DMS 273 treated with DMSO at 0.1 percent for 48 hours (cell line): ENCODE data around the gene SIT1.

ENCODE experiments used
- DNase-seq: peaks from one replicate; lab custom pipeline; 2025; lab: John Stamatoyannopoulos, UW

SIT1 gene, protein sequence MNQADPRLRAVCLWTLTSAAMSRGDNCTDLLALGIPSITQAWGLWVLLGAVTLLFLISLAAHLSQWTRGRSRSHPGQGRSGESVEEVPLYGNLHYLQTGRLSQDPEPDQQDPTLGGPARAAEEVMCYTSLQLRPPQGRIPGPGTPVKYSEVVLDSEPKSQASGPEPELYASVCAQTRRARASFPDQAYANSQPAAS

DNA sequence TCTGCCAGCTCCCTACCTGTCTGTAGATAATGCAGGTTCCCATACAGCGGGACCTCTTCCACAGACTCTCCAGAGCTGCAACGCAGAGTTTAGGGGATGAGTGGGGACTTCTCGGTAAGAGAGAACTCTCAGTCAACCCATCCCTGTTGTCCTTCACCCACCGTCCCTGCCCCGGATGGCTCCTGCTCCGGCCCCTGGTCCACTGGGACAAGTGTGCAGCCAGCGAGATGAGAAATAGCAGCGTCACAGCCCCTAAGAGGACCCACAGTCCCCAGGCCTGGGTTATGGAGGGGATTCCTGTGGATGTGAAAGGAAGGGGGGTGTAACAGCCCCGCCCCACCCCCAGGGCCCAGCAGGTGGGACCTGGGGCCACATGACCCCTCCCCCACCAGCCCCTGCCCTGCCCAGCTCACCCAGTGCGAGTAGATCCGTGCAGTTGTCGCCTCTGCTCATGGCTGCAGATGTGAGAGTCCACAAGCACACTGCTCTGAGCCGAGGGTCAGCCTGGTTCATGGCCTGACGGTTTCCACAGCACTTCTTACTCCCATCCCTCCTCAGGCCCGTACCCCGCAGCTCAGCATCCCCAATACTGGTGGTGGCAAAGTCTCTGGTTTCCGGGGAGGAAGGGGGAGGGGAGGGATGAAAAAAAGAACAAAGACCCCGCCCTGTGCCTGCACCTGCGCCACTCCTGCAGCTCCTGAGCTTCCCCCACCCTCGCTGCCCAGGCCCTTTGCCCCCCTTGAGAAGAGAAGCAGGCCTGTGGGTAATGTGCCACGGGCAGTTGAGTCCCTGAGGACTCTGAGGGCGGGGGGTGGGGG lies at the start of gene SIT1:
TSS of gene SIT1 (minus strand) at position 591 of the 818 bp plus-strand sequence. CDS start at position 513, 78 bp downstream.
- DNase-seq = no peak

DNA sequence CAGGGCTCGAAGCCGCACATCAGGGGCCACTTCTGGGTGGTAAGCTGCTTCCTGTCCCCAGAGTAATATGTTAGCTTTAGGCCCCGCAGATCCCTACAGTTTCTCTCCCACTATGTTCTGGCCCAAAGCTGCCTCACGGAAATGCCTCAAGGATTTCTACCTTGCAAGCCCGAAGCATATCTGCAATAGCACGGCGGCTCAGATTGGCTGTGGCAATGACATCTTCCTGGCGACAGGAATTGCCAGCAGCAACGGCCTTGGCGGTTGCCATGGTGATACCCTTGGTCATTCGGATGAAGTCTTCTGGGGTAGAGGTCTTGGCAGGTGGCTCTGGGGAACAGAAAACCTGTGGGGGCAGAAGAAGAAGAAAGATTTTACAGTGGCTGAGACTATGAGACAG lies 49.3 kb upstream of the SIT1 start:
- no peak for DNase-seq

DNA sequence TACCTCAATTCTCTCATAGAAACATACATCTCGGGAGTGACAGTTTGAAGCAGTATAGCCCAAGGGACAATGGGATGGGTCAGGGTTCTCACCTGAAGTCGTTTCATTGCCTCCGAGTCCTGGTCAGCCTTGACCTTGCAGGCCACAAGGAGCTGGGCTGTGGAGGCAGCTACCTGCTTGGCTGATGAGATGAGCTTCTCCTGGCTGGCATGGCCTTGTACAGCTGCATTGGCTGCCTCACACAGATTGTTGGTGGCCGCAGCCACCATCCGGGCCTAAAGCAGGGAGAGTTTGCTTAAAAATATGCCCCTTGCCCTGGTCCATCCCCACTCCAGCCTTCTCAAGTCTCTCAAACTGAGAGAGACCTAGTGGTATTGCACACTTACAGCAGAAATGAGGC lies 47.5 kb upstream of the SIT1 start:
- no peak for DNase-seq

GRCh38 chr9:35697486-35697885 lies 46.8 kb upstream of the SIT1 start:
- DNase-seq = no peak

GRCh38 chr9:35696520-35697215 lies 45.9 kb upstream of the SIT1 start:
- DNase-seq = no peak

- DNase-seq = no peak
Observed at GRCh38 chr9:35695943-35696401, 45.2 kb upstream of the SIT1 start.

DNA sequence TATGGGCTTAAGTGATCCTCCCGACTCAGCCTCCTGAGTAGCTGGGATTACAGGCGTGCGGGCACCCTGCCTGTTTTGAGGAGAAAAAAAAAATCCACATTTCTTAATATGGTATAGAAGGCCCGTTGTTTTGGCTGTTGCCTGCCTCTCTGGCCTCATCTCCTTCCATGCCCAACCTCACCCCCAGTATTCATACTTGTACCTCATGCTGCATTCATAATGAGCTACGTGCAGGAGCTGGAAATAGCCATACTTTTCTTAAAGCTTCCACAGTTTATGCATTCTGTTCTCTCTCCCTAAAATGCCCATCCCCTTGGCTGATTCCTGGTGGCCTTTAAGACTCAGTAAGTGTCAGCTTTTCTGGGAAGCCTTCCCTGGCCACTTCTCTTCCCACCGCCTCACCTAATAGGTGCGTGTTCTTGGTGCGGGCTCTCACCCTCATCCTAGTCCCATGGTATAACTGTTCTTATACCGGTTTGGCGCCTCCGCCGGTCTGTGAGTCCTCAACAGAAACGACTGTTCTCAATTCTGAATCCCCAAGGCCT lies 41.1 kb upstream of the SIT1 start:
- DNase-seq = no peak

DNA sequence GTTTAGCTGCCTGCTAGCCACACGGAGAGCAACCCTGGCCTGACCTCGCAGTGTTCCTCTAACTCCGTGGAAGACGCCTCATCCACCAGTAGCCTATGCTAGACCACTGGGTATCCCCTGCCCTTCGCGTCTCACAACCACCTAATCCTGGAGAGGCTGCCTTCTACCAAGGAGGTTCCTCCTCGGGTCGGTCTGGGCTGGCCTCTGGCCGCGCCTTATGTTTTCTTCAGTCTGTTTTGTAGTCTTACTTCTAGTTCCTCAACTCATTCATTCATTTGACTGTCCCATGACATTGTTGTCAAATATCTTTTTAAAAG lies 40.6 kb upstream of the SIT1 start:
- DNase-seq = no peak

DNA sequence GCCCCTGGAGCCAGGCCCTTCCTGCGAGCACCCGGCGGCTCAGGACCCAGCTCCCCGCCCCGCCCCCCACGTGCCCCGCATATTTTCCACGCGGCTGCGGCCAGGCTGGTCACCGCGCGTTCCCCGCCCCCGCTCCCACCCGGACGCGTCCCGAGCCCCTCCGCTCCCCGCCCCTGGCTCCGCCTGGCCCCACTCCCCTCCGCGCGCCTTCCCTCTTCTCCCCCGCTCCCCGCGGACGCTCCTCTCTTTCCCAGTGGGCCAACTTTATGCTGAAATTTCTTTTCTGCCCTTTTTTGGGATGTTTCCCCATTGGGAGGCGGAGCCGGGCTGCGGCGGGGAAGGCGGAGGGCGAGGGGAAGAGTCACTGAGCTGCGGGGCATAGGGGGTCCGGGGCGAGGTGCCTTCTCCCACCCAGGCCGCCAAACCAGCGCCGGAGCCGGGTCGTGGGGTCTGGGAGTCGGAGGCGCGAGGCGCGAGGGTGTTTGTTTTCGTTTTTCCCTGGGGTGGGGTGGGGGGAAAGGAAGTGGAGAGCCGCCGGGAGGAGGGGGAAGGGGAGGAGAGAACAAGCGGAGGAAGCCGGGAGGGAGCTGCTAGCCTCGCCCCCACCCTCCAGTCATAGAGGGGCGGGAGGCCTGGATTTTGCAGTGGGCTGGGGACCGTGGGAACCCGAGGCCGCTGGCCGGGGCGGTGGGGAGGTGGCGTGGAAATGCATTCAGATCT lies 40.0 kb upstream of the SIT1 start:
- DNase-seq = no peak

DNA sequence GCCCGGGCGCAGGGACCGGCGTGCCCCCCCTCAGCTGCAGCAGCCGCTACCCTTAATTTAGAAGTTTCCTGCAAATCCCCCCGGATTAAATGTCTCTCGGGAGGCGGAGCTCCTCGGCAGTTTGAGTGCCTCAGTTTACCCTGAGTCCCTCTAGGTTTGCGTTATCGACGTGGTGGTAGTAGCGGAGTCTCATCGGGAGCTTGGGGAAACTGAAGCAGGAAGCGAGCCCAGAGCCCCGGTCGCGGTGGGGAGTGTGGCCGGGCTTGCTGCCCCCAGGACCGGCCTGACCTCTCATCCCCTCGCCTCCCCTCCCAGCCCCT lies 39.5 kb upstream of the SIT1 start:
- DNase-seq = no peak

DNA sequence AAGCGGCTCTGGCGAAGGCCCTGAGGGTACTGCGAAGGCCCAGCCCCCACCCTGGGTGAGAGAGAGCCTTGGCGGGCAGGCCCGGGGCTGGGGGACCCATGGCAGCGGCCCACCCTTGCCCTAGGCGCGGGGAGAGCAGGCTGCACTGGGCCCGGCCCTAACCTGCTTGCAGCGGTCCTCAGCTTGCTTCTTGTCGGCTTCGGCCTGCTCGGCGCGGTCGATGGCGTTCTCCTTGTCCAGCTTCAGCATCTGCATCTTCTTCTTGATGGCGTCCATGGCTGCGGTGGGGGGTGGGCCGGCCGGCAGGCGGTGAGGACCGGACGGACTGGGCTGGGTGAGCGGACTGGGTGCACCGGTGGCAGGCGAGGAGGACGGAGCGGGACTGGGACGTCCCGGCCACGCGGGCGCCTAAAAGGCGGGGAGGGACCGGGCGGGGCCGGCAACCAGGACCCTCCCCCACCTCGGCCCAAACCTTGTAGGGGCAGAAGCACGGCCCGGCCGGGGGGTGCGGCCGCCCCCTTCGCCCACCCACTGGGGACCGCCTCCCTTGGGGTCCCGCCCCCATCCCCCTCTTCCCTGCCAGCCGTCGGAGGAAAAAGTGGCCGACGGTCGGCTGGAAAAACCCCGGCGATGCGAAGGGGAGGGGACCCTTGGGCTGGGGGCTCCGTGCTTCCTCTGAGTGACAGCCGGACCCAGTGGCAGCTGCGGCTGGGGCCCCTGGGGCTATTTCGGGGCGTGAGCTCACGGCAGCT lies 39.0 kb upstream of the SIT1 start, which contains the start of gene TPM2:
TSS of gene TPM2 (minus strand) at position 384 of the 752 bp plus-strand sequence. CDS start at position 276, 108 bp downstream.
- DNase-seq = no peak

DNA sequence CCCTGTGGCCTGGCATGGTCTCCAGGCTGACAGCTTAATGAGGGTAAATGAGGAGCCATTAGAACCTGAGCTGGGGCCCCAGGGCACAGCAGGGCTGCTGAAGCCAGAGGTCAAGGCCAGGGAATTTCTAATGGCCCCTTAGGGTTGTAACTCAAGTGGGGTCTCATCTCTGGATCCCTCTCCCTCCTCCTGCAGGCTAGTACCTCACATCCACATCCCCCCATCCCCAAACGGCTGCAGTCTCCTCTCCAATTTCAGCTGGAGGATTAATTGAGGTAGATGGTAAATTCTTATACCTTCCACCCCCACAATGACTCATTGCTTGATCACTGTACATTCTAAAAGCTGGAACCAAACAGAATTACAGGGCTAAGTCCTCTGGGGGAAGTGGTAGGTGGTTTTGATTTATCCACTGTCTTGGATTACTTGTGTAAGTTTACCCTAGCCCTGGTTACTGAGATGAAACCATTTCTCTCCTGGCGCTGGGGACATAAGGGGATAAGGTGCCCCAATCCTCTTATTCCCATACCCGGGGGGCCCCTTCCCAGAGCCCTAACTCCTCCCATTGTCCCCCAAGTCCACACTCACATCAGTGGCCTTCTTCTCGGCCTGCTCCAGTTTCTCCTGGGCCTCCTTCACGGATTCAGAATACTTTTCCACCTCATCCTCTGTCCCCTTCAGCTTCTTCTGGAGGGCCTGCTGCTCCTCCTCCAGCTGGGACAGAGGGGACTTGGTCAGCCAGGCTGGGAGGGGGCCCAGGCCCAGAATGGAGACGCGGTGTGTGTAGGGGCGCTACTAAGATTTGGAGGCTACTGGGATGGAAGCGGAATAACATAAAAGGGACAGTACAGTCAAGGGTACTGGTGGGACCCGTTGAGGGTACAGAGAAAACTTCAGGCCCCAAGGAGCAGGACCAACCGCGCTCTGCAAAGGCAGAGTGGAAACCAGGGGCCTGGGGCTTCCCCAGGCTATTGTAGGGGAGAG lies 38.1 kb upstream of the SIT1 start:
- peak; percentile 18 for DNase-seq

DNA sequence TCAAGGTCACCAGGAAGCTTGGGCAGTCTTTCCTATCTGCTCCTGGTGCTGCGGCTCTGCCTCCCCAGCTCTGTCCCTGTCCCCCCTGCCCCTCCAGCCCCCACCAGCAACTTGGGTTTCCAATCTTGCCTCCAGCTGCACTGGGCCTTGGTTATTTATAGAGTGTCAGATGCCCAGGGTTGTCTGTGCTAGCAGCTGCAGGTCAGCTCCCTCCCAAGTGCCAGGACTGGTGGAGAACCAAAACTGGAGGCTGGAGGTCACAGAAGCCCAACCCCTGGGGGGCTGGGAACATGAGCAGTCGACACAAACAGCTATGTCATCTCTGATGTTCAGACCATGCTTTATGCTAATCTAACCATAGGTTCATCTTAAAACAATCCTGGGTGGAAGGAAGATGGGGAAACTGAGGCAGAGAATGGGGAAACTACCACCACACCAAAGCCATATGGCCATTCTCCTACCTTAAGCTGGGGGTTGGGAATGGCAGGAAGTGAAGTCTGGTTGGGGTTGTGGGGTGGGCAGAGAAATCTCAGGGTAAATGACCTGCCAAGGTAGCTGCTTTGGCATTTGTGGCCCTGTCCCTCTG lies 37.3 kb upstream of the SIT1 start:
- DNase-seq = no peak

- no peak for DNase-seq
Observed at GRCh38 chr9:35687306-35687705, 36.6 kb upstream of the SIT1 start.

- no peak for DNase-seq
Observed at GRCh38 chr9:35686222-35687203, 35.8 kb upstream of the SIT1 start.

GRCh38 chr9:35685506-35685905 lies 34.8 kb upstream of the SIT1 start:
- no peak for DNase-seq

DNA sequence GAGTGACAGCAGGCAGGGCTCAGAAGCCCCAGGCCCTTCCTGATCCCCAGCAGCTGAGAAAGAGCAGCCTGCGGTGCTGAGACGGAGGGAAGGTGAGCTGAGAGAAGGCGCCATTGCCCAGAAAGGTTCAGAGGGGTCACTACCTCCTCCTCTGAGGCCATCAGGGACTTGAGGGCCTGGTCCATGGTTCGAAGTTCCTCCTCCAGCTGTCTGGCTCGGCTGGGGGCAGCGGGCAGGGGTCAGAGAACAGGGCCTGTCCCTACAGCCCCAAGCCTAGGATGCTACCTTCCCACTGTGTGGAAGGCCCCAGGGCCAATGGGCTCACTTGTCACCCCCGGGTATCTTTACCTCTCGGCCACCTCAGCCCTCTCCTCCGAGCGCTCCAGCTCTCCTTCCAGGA lies 34.2 kb upstream of the SIT1 start:
- no peak for DNase-seq

- DNase-seq = no peak
Observed at GRCh38 chr9:35683323-35683722, 32.6 kb upstream of the SIT1 start.
